HCT116 (cell line): Measurements from ENCODE around the gene TAS2R30. TPM values are rescaled to one million over a fixed set of nuclear protein-coding genes. Genes with fewer than 3 reads are reported as not detected.

ENCODE experiments used
- ATAC-seq: fragments of 200-7000 bp; cut with Tn5 transposase; 2 replicates; pipeline ENCODE4 v1.9.1; 2020; ENCODE audit warnings: mild to moderate bottlenecking, moderate library complexity
- BruUV-seq: library from RNA; stranded (reverse); fragments of 400-500 nt; replicated peaks from 2 replicates; lab custom pipeline; 2021; lab: Mats Ljungman, UMichigan
- CTCF ChIA-PET: fragments of 300-600 bp; sonication (Branson Sonifier 250); formaldehyde crosslinking; loops from one replicate; lab custom pipeline; 2021; ENCODE audit warnings: antibody characterized with exemption; lab: Charles Lee
- POLR2A ChIA-PET: fragments of 300-600, 350-600 bp; sonication (Branson Sonifier 250); formaldehyde crosslinking; loops from one replicate; lab custom pipeline; 2021; ENCODE audit warnings: antibody characterized with exemption; lab: Charles Lee
- RAD21 ChIA-PET, 2 experiments: fragments of 300-600 bp; sonication (Branson Sonifier 250); formaldehyde crosslinking; loops; one replicate each; lab custom pipeline; 2023; ENCODE audit warnings: low total read pairs in 2 of 2; ENCODE audit not compliant: uncharacterized antibody in 2 of 2, unreplicated experiment in 2 of 2, low non-redundant PET in 1 of 2; lab: Charles Lee
- DNase-seq: peaks from one replicate; pipeline ENCODE4 v3.0.0-alpha.2; 2010; ENCODE audit warnings: low read depth, low spot score
- H2AFZ ChIP-seq: fragments of 200-600 bp; shearing (Covaris generic), sonication (generic); 2 replicates; pipeline ENCODE4 v1.6.1; 2017; ENCODE audit warnings: low read depth, mixed run types, mixed read lengths, antibody characterized with exemption, low read length; ENCODE audit not compliant: poor library complexity, severe bottlenecking
- H3K27ac ChIP-seq: 2 replicates; pipeline ENCODE4 v1.5.1; 2012; ENCODE audit warnings: low read depth, low read length
- H3K27me3 ChIP-seq: fragments of 200-600 bp; sonication (generic); 2 replicates; pipeline ENCODE4 v1.6.1; 2016; ENCODE audit warnings: mixed run types, low read length, mixed read lengths; ENCODE audit not compliant: insufficient read depth
- H3K36me3 ChIP-seq, 2 experiments: fragments of 200-500 bp in 1 of 2; fragments of 200-600 bp in 1 of 2; sonication (Bioruptor generic) in 1 of 2; sonication (generic) in 1 of 2; 2 replicates each; pipeline versions ENCODE4 v1.5.1 to v1.6.1; 2014 to 2016; ENCODE audit warnings: low read length in 2 of 2, inconsistent platforms in 1 of 2, mixed read lengths in 1 of 2, mixed run types in 1 of 2; ENCODE audit not compliant: insufficient read depth in 2 of 2, control insufficient read depth in 1 of 2
- H3K4me1 ChIP-seq, 2 experiments: fragments of 200-600 bp in 1 of 2; sonication (generic) in 1 of 2; 2 replicates each; pipeline versions ENCODE4 v1.5.1 to v1.6.1; 2012 to 2017; ENCODE audit warnings: low read length in 2 of 2, inconsistent platforms in 1 of 2, mild to moderate bottlenecking in 1 of 2, mixed read lengths in 1 of 2, mixed run types in 1 of 2, moderate library complexity in 1 of 2; ENCODE audit not compliant: insufficient read depth in 2 of 2, control insufficient read depth in 1 of 2
- H3K4me2 ChIP-seq: fragments of 200-600 bp; sonication (generic); 2 replicates; pipeline ENCODE4 v1.6.1; 2017; ENCODE audit warnings: mixed run types, low read length, mixed read lengths
- H3K4me3 ChIP-seq, 2 experiments: fragments of 200-600 bp in 1 of 2; sonication (generic) in 1 of 2; replicated peaks in 1 of 2; 2 replicates each; pipeline ENCODE4 v1.5.1; 2011 to 2016; ENCODE audit warnings: low read length in 2 of 2, control low read depth in 1 of 2, low read depth in 1 of 2, mild to moderate bottlenecking in 1 of 2, mixed read lengths in 1 of 2, mixed run types in 1 of 2
- H3K79me2 ChIP-seq: fragments of 200-600 bp; sonication (generic); 2 replicates; pipeline ENCODE4 v1.6.1; 2017; ENCODE audit warnings: mild to moderate bottlenecking, mixed run types, low read length, moderate library complexity, mixed read lengths; ENCODE audit not compliant: insufficient read depth
- H3K9ac ChIP-seq: fragments of 200-600 bp; sonication (generic); 2 replicates; pipeline ENCODE4 v1.6.1; 2016; ENCODE audit warnings: low read length, mixed read lengths
- H3K9me2 ChIP-seq: fragments of 200-600 bp; sonication (generic), shearing (Covaris generic); 2 replicates; pipeline ENCODE4 v1.6.1; 2017; ENCODE audit warnings: mixed run types, mild to moderate bottlenecking, moderate library complexity; ENCODE audit not compliant: insufficient read depth
- H3K9me3 ChIP-seq, 2 experiments: fragments of 200-500 bp in 1 of 2; fragments of 200-600 bp in 1 of 2; sonication (Bioruptor generic) in 1 of 2; sonication (generic) in 1 of 2; 2 replicates each; pipeline ENCODE4 v1.6.1; 2014 to 2017; ENCODE audit warnings: low read length in 2 of 2, mixed read lengths in 2 of 2, inconsistent platforms in 1 of 2, low read depth in 1 of 2, mild to moderate bottlenecking in 1 of 2, mixed run types in 1 of 2, moderate library complexity in 1 of 2; ENCODE audit not compliant: control insufficient read depth in 1 of 2, insufficient read depth in 1 of 2
- H4K20me1 ChIP-seq: fragments of 200-600 bp; sonication (generic), shearing (Covaris generic); 2 replicates; pipeline ENCODE4 v1.6.1; 2017; ENCODE audit warnings: mixed run types, mild to moderate bottlenecking, moderate library complexity; ENCODE audit not compliant: insufficient read depth
- CEBPB ChIP-seq: IDR thresholded peaks from 2 replicates; pipeline ENCODE4 v1.6.1; 2012; ENCODE audit warnings: low read depth
- EGR1 ChIP-seq: IDR thresholded peaks from 2 replicates; pipeline ENCODE4 v1.6.1; 2012; ENCODE audit warnings: low read depth
- ELF1 ChIP-seq: IDR thresholded peaks from 2 replicates; pipeline ENCODE4 v1.6.1; 2012; ENCODE audit warnings: low read depth, borderline replicate concordance
- EZH2 ChIP-seq: fragments of 200-600 bp; sonication (generic); IDR thresholded peaks from 2 replicates; pipeline ENCODE4 v1.6.1; 2017; ENCODE audit warnings: antibody characterized with exemption, mixed run types
- EZH2phosphoT487 ChIP-seq: fragments of 200-600 bp; IDR thresholded peaks from 2 replicates; pipeline ENCODE4 v1.6.1; 2018; ENCODE audit warnings: antibody characterized with exemption, borderline replicate concordance
- FOSL1 ChIP-seq: IDR thresholded peaks from 2 replicates; pipeline ENCODE4 v1.6.1; 2012; ENCODE audit warnings: low read depth
- POLR2AphosphoS5 ChIP-seq: IDR thresholded peaks from 2 replicates; pipeline ENCODE4 v1.6.1; 2011; ENCODE audit warnings: mild to moderate bottlenecking, low read depth, low read length, moderate library complexity
- RAD21 ChIP-seq: IDR thresholded peaks from 2 replicates; pipeline ENCODE4 v1.6.1; 2012; ENCODE audit warnings: low read depth, mild to moderate bottlenecking
- SIN3A ChIP-seq: IDR thresholded peaks from 2 replicates; pipeline ENCODE4 v1.6.1; 2012; ENCODE audit warnings: low read depth
- SP1 ChIP-seq: IDR thresholded peaks from 2 replicates; pipeline ENCODE4 v1.6.1; 2012; ENCODE audit warnings: low read depth
- SRF ChIP-seq: IDR thresholded peaks from 2 replicates; pipeline ENCODE4 v1.6.1; 2012; ENCODE audit warnings: low read depth
- TCF7L2 ChIP-seq: IDR thresholded peaks from 2 replicates; pipeline ENCODE4 v1.7.0; 2011; ENCODE audit warnings: borderline replicate concordance, inconsistent platforms; ENCODE audit not compliant: insufficient read depth, insufficient read length; ENCODE audit errors: extremely low read depth
- ZFX ChIP-seq: fragments of 450-650 bp; IDR thresholded peaks from 2 replicates; pipeline ENCODE4 v1.6.1; 2017
- intact Hi-C: fragments of 100-400 bp; cut with micrococcal nuclease; formaldehyde crosslinking; loops from 2 replicates; pipeline ENCODE4 v1.10.0; 2022
- total RNA-seq: library from RNA; stranded (reverse); gene quantifications from one replicate; pipeline ENCODE4 v1.2.1, GENCODE V29; 2021; ENCODE audit not compliant: unreplicated experiment
- TF ChIP-seq, protein P1 (sequence below): IDR thresholded peaks from 2 replicates; pipeline ENCODE4 v1.6.1; 2012; ENCODE audit warnings: low read depth
- TF ChIP-seq, protein P2 (sequence below): IDR thresholded peaks from 2 replicates; pipeline ENCODE4 v1.6.1; 2012
- TF ChIP-seq, protein P3 (sequence below): IDR thresholded peaks from 2 replicates; pipeline ENCODE4 v1.6.1; 2011; ENCODE audit warnings: mild to moderate bottlenecking, low read length, moderate library complexity; ENCODE audit not compliant: insufficient replicate concordance; ENCODE audit errors: extremely low read depth
- TF ChIP-seq, protein P4 (sequence below), 3 experiments: fragments of 200-600 bp in 1 of 3; sonication (generic) in 1 of 3; IDR thresholded peaks in 2 of 3; conservative IDR thresholded peaks in 1 of 3; 2 replicates each; pipeline ENCODE4 v1.5.1; 2012 to 2017; ENCODE audit warnings: low read depth in 2 of 3, low read length in 2 of 3, antibody characterized with exemption in 1 of 3, borderline replicate concordance in 1 of 3, control low read depth in 1 of 3, mild to moderate bottlenecking in 1 of 3, mixed read lengths in 1 of 3, mixed run types in 1 of 3, moderate library complexity in 1 of 3; ENCODE audit not compliant: insufficient read depth in 1 of 3

TAS2R30 gene
- total RNA-seq, 1 experiment from 2014 or later = 1.5 TPM

DNA sequence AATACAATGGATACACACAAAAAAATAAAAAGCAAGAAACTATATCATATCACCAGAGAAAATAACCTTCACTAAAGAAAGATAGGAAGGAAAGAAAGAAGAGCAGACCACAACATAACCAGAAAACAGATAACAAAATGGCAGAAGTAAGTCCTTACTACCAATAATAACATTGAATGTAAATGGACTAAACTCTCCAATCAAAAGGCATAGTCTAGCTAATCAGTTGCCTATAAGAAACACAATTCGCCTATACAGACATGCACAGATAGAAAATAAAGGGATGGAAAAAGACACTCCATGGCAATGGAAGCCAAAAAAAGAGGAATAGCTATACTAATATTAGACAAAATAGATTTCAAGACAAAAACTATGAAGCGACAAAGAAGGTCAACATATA lies 8.9 kb upstream of the TAS2R30 start:
- no peak for ATAC-seq
- Histone ChIP-seq H3K4me3 (no peak overlapping the region), H4K20me1 (peaks cover 15% of the 10 kb centered on the region; the same call in 1 of the 2 replicates), H3K9me3 (no peaks in the 10 kb centered on the region), H3K27ac (no peak overlapping the region), H3K36me3 (no peaks in the 10 kb centered on the region; a peak in 1 of 4 replicates), H3K9ac (no peak overlapping the region), H3K4me2 (no peak overlapping the region), H3K4me1 (no peaks in the 10 kb centered on the region), H2AFZ (no peak overlapping the region), H3K79me2 (peaks cover 82% of the 10 kb centered on the region), H3K9me2 (no peaks in the 10 kb centered on the region), H3K27me3 (no peaks in the 10 kb centered on the region)
- no TSS peak for BruUV-seq
- no peak for DNase-seq
- ChIA-PET POLR2A (no interaction called here), RAD21 (no interaction called here), CTCF (no interaction called here)
- intact Hi-C loops = no loop called here
- TF ChIP-seq, protein P1, sequence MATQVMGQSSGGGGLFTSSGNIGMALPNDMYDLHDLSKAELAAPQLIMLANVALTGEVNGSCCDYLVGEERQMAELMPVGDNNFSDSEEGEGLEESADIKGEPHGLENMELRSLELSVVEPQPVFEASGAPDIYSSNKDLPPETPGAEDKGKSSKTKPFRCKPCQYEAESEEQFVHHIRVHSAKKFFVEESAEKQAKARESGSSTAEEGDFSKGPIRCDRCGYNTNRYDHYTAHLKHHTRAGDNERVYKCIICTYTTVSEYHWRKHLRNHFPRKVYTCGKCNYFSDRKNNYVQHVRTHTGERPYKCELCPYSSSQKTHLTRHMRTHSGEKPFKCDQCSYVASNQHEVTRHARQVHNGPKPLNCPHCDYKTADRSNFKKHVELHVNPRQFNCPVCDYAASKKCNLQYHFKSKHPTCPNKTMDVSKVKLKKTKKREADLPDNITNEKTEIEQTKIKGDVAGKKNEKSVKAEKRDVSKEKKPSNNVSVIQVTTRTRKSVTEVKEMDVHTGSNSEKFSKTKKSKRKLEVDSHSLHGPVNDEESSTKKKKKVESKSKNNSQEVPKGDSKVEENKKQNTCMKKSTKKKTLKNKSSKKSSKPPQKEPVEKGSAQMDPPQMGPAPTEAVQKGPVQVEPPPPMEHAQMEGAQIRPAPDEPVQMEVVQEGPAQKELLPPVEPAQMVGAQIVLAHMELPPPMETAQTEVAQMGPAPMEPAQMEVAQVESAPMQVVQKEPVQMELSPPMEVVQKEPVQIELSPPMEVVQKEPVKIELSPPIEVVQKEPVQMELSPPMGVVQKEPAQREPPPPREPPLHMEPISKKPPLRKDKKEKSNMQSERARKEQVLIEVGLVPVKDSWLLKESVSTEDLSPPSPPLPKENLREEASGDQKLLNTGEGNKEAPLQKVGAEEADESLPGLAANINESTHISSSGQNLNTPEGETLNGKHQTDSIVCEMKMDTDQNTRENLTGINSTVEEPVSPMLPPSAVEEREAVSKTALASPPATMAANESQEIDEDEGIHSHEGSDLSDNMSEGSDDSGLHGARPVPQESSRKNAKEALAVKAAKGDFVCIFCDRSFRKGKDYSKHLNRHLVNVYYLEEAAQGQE = no peak
- TF ChIP-seq CEBPB (no peak), POLR2AphosphoS5 (no peak), RAD21 (no peak), SP1 (no peak), ELF1 (no peak), SIN3A (no peak), EZH2 (no peak), TCF7L2 (no peak), ZFX (no peak), SRF (no peak), FOSL1 (no peak), EGR1 (no peak), EZH2phosphoT487 (no peak)
- TF ChIP-seq, protein P2, sequence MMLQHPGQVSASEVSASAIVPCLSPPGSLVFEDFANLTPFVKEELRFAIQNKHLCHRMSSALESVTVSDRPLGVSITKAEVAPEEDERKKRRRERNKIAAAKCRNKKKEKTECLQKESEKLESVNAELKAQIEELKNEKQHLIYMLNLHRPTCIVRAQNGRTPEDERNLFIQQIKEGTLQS = no peak
- TF ChIP-seq, protein P3, sequence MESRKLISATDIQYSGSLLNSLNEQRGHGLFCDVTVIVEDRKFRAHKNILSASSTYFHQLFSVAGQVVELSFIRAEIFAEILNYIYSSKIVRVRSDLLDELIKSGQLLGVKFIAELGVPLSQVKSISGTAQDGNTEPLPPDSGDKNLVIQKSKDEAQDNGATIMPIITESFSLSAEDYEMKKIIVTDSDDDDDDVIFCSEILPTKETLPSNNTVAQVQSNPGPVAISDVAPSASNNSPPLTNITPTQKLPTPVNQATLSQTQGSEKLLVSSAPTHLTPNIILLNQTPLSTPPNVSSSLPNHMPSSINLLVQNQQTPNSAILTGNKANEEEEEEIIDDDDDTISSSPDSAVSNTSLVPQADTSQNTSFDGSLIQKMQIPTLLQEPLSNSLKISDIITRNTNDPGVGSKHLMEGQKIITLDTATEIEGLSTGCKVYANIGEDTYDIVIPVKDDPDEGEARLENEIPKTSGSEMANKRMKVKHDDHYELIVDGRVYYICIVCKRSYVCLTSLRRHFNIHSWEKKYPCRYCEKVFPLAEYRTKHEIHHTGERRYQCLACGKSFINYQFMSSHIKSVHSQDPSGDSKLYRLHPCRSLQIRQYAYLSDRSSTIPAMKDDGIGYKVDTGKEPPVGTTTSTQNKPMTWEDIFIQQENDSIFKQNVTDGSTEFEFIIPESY = no peak
- TF ChIP-seq, protein P4, sequence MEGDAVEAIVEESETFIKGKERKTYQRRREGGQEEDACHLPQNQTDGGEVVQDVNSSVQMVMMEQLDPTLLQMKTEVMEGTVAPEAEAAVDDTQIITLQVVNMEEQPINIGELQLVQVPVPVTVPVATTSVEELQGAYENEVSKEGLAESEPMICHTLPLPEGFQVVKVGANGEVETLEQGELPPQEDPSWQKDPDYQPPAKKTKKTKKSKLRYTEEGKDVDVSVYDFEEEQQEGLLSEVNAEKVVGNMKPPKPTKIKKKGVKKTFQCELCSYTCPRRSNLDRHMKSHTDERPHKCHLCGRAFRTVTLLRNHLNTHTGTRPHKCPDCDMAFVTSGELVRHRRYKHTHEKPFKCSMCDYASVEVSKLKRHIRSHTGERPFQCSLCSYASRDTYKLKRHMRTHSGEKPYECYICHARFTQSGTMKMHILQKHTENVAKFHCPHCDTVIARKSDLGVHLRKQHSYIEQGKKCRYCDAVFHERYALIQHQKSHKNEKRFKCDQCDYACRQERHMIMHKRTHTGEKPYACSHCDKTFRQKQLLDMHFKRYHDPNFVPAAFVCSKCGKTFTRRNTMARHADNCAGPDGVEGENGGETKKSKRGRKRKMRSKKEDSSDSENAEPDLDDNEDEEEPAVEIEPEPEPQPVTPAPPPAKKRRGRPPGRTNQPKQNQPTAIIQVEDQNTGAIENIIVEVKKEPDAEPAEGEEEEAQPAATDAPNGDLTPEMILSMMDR (IDR thresholded peaks at IDR 0.05 in 2 of 3, conservative IDR thresholded peaks at IDR 0.05 in 1 of 3; ENCODE audit: borderline replicate concordance in 1 of 3, insufficient read depth in 1 of 3, low read depth in 2 of 3, low read length in 2 of 3) = no peak
